ENCODE measurements around the gene CYP19A1. TPM values are rescaled to one million over a fixed set of nuclear protein-coding genes. Genes with fewer than 3 reads are reported as not detected.

Gene CYP19A1
- total and polyA plus RNA-seq, 2 donors (not counting 1 experiment from before 2014, with no cell fraction given) = not detected

DNA sequence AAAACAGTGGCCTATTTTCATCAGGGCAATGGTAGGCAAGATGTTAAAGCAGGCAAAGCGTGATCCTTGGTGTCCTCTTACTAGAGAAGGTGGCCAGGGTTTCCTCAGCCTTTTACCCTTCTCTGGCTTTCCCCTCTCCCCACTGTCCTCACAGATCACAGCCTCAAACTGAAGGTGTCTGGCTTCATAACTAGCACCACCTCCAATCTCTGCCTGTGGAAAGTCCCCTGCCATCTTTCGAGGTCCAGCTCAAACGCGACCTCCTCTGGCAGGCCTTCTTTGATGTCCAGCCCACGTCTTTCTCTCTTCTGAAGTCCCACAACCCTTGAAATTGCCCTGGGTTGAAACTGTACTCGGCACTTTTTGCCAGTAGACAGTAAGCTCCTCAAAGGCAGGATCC lies 35.9 kb downstream of the CYP19A1 start:
- Histone ChIP-seq H3K27ac (ENCODE audit: low read length in 2 of 2) (no peak overlapping the region), H3K4me1 (ENCODE audit: control insufficient read depth in 2 of 2, insufficient read depth in 2 of 2, low read length in 2 of 2) (peaks cover 0 to 5% of the 10 kb centered on the region in 2 donors), H4K20me1 (ENCODE audit: control insufficient read depth, insufficient read depth, low read length, poor library complexity, severe bottlenecking) (no peaks in the 10 kb centered on the region), H3K36me3 (replicated peaks in 1 of 2; ENCODE audit: control extremely low read depth in 1 of 2, control insufficient read depth in 1 of 2, extremely low read depth in 1 of 2, insufficient read depth in 2 of 2, low read length in 1 of 2) (no peaks in the 10 kb centered on the region), H3K4me3 (ENCODE audit: control extremely low read depth in 1 of 5, extremely low read depth in 1 of 5, insufficient read depth in 1 of 5, low read depth in 2 of 5, low read length in 4 of 5) (no peak overlapping the region), H3K9ac (ENCODE audit: low read length) (no peak overlapping the region), H3K27me3 (replicated peaks in 1 of 4; ENCODE audit: control extremely low read depth in 1 of 4, control insufficient read depth in 3 of 4, insufficient read depth in 4 of 4, low read length in 3 of 4) (peaks cover 0 to 4% (median under 1%) of the 10 kb centered on the region in 4 experiments), H2AFZ (ENCODE audit: insufficient read depth, low read depth, low read length, poor library complexity, severe bottlenecking) (no peak overlapping the region), H3K4me2 (replicated peaks; ENCODE audit: low read depth, low read length, poor library complexity, severe bottlenecking) (no peak overlapping the region), H3K9me3 (ENCODE audit: control extremely low read depth in 1 of 3, control insufficient read depth in 2 of 3, insufficient read depth in 1 of 3, low read length in 2 of 3) (no peaks in the 10 kb centered on the region), H3K79me2 (ENCODE audit: control insufficient read depth, insufficient read depth, low read length) (no peaks in the 10 kb centered on the region)
- H3K27me3 Mint-ChIP-seq = peaks cover 11% of the 10 kb centered on the region
- no peak for ATAC-seq (ENCODE audit: low read depth)
- no peaks in the 10 kb centered on the region for H3K9me3 Mint-ChIP-seq (ENCODE audit: insufficient read depth)
- CTCF ChIA-PET = no interaction called here
- POLR2A ChIA-PET = no interaction called here
- no peak overlapping the region for H3K4me3 Mint-ChIP-seq
- intact Hi-C loops (cut with micrococcal nuclease) = no loop called here
- whole genome bisulfite sequencing (ENCODE audit: insufficient coverage) = 67% methylated on average over 5 of the region's 6 CpGs
- DNase-seq = no peak
- no peaks in the 10 kb centered on the region for H3K4me1 Mint-ChIP-seq
- TF ChIP-seq, protein P1, sequence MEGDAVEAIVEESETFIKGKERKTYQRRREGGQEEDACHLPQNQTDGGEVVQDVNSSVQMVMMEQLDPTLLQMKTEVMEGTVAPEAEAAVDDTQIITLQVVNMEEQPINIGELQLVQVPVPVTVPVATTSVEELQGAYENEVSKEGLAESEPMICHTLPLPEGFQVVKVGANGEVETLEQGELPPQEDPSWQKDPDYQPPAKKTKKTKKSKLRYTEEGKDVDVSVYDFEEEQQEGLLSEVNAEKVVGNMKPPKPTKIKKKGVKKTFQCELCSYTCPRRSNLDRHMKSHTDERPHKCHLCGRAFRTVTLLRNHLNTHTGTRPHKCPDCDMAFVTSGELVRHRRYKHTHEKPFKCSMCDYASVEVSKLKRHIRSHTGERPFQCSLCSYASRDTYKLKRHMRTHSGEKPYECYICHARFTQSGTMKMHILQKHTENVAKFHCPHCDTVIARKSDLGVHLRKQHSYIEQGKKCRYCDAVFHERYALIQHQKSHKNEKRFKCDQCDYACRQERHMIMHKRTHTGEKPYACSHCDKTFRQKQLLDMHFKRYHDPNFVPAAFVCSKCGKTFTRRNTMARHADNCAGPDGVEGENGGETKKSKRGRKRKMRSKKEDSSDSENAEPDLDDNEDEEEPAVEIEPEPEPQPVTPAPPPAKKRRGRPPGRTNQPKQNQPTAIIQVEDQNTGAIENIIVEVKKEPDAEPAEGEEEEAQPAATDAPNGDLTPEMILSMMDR (IDR thresholded peaks at IDR 0.05) = no peak
- no peak for TF ChIP-seq EZH2 (IDR thresholded peaks at IDR 0.05; ENCODE audit: borderline replicate concordance, insufficient read depth, low read depth, low read length, poor library complexity, severe bottlenecking)
- H3K27ac Mint-ChIP-seq = no peak overlapping the region

DNA sequence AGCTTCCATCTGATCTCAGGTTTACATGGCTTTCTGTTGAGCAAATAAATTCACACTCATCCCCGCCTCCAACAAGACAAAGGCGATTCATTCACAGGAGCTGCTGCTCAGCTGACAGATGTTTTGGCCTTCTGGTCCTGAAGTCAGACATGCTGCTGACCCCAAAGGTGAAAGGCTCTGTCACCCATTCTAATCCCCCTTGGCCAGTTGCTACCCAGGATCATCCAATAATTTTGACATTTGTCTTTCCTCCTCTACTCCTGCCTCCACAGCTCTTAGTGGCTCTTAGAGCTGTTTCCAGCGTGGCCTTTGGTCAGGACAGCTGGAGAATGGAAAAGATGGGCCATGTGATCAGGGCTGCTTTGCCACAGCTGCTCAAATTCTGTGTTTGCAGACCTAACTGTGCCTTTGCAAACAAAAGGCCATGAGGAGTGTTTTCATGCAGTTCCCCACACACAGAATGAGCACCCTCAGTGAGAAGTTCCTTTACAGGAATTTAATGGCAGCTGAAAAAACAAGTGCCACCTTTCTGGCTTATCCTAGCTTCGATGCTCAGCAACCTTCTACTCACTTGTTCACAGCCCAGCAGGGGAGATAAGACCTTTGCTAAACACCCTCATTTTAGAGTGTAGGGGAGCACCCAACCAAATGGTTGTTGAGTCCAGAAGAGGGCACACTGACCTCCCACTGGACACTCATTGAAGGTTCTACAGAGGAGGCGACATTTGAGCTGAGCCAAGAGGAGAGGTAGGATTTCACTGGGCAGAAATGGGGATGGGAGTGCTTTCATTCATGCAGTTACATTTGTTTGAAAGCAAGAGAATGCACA lies 39.0 kb downstream of the CYP19A1 start:
- intact Hi-C loops (cut with micrococcal nuclease) = no loop called here
- Histone ChIP-seq H2AFZ (ENCODE audit: insufficient read depth, low read depth, low read length, poor library complexity, severe bottlenecking) (no peak overlapping the region), H3K4me3 (ENCODE audit: control extremely low read depth in 1 of 5, extremely low read depth in 1 of 5, insufficient read depth in 1 of 5, low read depth in 2 of 5, low read length in 4 of 5) (no peak overlapping the region), H3K9ac (ENCODE audit: low read length) (no peak overlapping the region), H3K79me2 (ENCODE audit: control insufficient read depth, insufficient read depth, low read length) (no peaks in the 10 kb centered on the region), H4K20me1 (ENCODE audit: control insufficient read depth, insufficient read depth, low read length, poor library complexity, severe bottlenecking) (no peaks in the 10 kb centered on the region), H3K27ac (ENCODE audit: low read length in 2 of 2) (no peak overlapping the region), H3K27me3 (replicated peaks in 1 of 4; ENCODE audit: control extremely low read depth in 1 of 4, control insufficient read depth in 3 of 4, insufficient read depth in 4 of 4, low read length in 3 of 4) (no peaks in the 10 kb centered on the region), H3K4me1 (ENCODE audit: control insufficient read depth in 2 of 2, insufficient read depth in 2 of 2, low read length in 2 of 2) (peaks cover 0 to 5% of the 10 kb centered on the region in 2 donors), H3K4me2 (replicated peaks; ENCODE audit: low read depth, low read length, poor library complexity, severe bottlenecking) (no peak overlapping the region), H3K36me3 (replicated peaks in 1 of 2; ENCODE audit: control extremely low read depth in 1 of 2, control insufficient read depth in 1 of 2, extremely low read depth in 1 of 2, insufficient read depth in 2 of 2, low read length in 1 of 2) (no peaks in the 10 kb centered on the region), H3K9me3 (ENCODE audit: control extremely low read depth in 1 of 3, control insufficient read depth in 2 of 3, insufficient read depth in 1 of 3, low read length in 2 of 3) (no peaks in the 10 kb centered on the region)
- CTCF ChIA-PET = no interaction called here
- Mint-ChIP-seq H3K27me3 (peaks cover 20% of the 10 kb centered on the region), H3K4me1 (no peaks in the 10 kb centered on the region), H3K9me3 (ENCODE audit: insufficient read depth) (no peaks in the 10 kb centered on the region), H3K27ac (no peak overlapping the region), H3K4me3 (no peak overlapping the region)
- TF ChIP-seq EZH2 (IDR thresholded peaks at IDR 0.05; ENCODE audit: borderline replicate concordance, insufficient read depth, low read depth, low read length, poor library complexity, severe bottlenecking) = no peak
- TF ChIP-seq, protein P1 (IDR thresholded peaks at IDR 0.05) = no peak
- ATAC-seq (ENCODE audit: low read depth) (no peak), DNase-seq (no peak)
- POLR2A ChIA-PET = no interaction called here
- WGBS (ENCODE audit: insufficient coverage) = 95% methylated on average over 5 of the region's 5 CpGs
